ENCODE measurements around the gene SNX33. TPM values are rescaled to one million over a fixed set of nuclear protein-coding genes. Genes with fewer than 3 reads are reported as not detected.

The SNX33 gene
- total and polyA plus RNA-seq, 2 of the 13 experiments (the other 11 are each of a cell fraction or from before 2014, with no cell fraction given) = 11.0 to 11.6 TPM

- ChIA-PET POLR2A (interaction anchor here (0.5 to 6.9 kb wide), 26 partner anchors 7 to 312 kb away, joined by 3 to 47 read pairs (median 6); partner anchors contain the start of genes COMMD4, MAN2C1, PTPN9 and SIN3A), CTCF (ENCODE audit: low intra/inter-chr PET ratio, low total read pairs) (interaction anchor here (1.5 kb wide), 1 partner anchor 43 kb away, joined by 6 read pairs; no protein-coding TSS in a partner anchor)
- under 1% methylated on average over 15 of the region's 17 CpGs for WGBS (ENCODE audit: low lambda C conversion rate)
- Histone ChIP-seq H3K27ac (ENCODE audit: extremely low read length, insufficient read depth, low read length) (peak overlapping the region; percentile 94), H4K20me1 (ENCODE audit: insufficient read depth, low read length) (no peaks in the 10 kb centered on the region; the same call in 1 of the 2 replicates), H3K36me3 (replicated peaks in 1 of 2; ENCODE audit: control insufficient read depth in 1 of 2, insufficient read depth in 2 of 2, low read length in 2 of 2) (0 out of 5 replicates have a peak, but pooled peaks cover 0 to 3% of the 10 kb centered on the region in 2 experiments), H3K4me2 (ENCODE audit: low read depth, low read length) (peak overlapping the region; percentile 79), H3K9me3 (ENCODE audit: low read length) (no peaks in the 10 kb centered on the region), H3K9ac (ENCODE audit: insufficient read depth, low read depth, low read length) (peak overlapping the region; percentile 93), H3K4me3 (replicated peaks in 1 of 3; ENCODE audit: insufficient read depth in 1 of 3, low read depth in 2 of 3, low read length in 3 of 3) (peak overlapping the region; percentile 70 to 87 (median 77)), H2AFZ (ENCODE audit: low read length) (no peak overlapping the region), H3K27me3 (ENCODE audit: control insufficient read depth in 1 of 2, insufficient read depth in 2 of 2, low read length in 2 of 2) (peaks cover 0 to 2% of the 10 kb centered on the region in 2 experiments; a peak in 1 of 5 replicates), H3K4me1 (ENCODE audit: insufficient read depth, low read length) (peaks cover 32% of the 10 kb centered on the region), H3K79me2 (ENCODE audit: insufficient read depth, low read length) (peaks cover 29% of the 10 kb centered on the region)
- intact Hi-C loops (cut with micrococcal nuclease; ENCODE audit: unreplicated experiment) (loop anchor here (2.0 kb wide), 1 partner anchor 14 kb away; no protein-coding TSS in a partner anchor), in situ Hi-C loops (cut with HindIII; ENCODE audit: extremely low pct_ligation_motif_present, low pct_unique_long_range_greater_than_20kb) (loop anchor here (10.0 kb wide), 1 partner anchor 276 kb away; the partner anchor contains the start of gene MAN2C1)
- FAIRE-seq (peak; percentile 36), ATAC-seq (peak; percentile 65), DNase-seq (ENCODE audit: low spot score) (peak; percentile 61)
- TSS peak; percentile 88 for BruUV-seq (replicated peaks)
- 0 out of 2 replicates have a peak, but pooled peaks have one; percentile 16 for TF ChIP-seq ZBTB3 (CRISPR knock-in tag; IDR thresholded peaks at IDR 0.05; ENCODE audit: borderline replicate concordance, low read depth)
- TF ChIP-seq ARID4A (CRISPR knock-in tag; IDR thresholded peaks at IDR 0.05; ENCODE audit: borderline replicate concordance) = no peak
- peak; percentile 43; the same call in 1 of the 2 replicates for TF ChIP-seq SAP130 (CRISPR knock-in tag; IDR thresholded peaks at IDR 0.05; ENCODE audit: low read depth)
- TF ChIP-seq NFE2 (CRISPR knock-in tag; IDR thresholded peaks at IDR 0.05) = no peak
- TF ChIP-seq ZNF501 (CRISPR knock-in tag; IDR thresholded peaks at IDR 0.05) = peak; percentile 65; the same call in 1 of the 2 replicates
- no peak for TF ChIP-seq ZNF609 (CRISPR knock-in tag; IDR thresholded peaks at IDR 0.05; ENCODE audit: borderline replicate concordance)
- TF ChIP-seq RXRB (CRISPR knock-in tag; IDR thresholded peaks at IDR 0.05; ENCODE audit: borderline replicate concordance) = no peak
- TF ChIP-seq SOX5 (CRISPR knock-in tag; IDR thresholded peaks at IDR 0.05; ENCODE audit: borderline replicate concordance) = peak; percentile 74
- 0 out of 2 replicates have a peak, but pooled peaks have one; percentile 12 for TF ChIP-seq ZNF335 (CRISPR knock-in tag; IDR thresholded peaks at IDR 0.05)
- TF ChIP-seq KLF16 (CRISPR knock-in tag; IDR thresholded peaks at IDR 0.05) = no peak
- 0 out of 2 replicates have a peak, but pooled peaks have one; percentile 27 for TF ChIP-seq KLF11 (CRISPR knock-in tag; IDR thresholded peaks at IDR 0.05)
- no peak for TF ChIP-seq ZNF891 (CRISPR knock-in tag; IDR thresholded peaks at IDR 0.05)
- no peak for TF ChIP-seq RFX3 (CRISPR knock-in tag; IDR thresholded peaks at IDR 0.05)
Observed at GRCh38 chr15:75640483-75641178, 7.1 kb upstream of the SNX33 start.
